T1000 (cell line): Measurements from ENCODE around the gene RPS21.

Experiments
- DNase-seq: peaks from one replicate; lab custom pipeline; 2025; ENCODE audit warnings: mixed read lengths; lab: John Stamatoyannopoulos, UW

Gene RPS21

DNA sequence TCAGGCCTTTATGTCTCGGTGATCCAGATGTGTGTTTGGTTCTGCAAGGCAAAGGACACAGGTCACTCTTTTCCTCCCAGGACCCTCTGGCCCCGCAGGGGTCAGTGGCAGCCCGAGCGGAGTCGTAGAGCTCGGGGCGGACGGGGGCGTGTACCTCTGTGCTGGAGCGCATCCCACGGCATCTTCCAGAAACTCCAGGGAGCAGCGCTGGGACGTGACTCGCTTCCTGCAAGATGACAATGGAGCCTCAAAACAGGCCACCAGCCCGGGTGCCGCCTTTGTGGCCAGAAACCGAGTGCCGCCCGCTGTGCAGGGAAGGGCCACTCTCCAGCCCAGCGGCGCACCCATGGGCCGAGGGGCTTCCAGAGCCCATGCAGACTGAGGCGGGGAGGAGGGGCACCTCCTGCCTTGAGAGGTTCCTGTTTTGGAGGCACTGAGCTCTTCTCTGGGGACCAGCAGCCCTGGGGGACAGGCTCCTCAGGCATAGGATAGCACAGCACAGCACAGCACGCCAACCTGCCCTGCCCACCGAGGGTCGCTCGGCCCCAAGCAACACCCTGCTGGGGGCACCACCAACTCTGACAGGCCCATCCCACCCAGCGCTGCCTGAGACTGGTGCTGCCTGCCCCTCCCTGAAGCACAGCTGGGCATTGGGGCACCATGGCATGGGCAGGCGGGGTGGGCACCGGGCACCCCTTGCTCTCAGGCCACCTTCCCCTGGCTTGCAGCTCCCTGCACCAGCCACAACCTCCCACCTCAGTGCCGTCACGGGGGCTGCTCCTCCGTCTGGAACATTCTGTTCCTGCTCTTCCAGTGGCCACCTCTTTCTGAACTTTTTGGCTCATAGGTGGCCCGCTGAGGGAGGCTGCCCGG, 9.7 kb downstream of the RPS21 start:
- DNase-seq, result no peak

DNA sequence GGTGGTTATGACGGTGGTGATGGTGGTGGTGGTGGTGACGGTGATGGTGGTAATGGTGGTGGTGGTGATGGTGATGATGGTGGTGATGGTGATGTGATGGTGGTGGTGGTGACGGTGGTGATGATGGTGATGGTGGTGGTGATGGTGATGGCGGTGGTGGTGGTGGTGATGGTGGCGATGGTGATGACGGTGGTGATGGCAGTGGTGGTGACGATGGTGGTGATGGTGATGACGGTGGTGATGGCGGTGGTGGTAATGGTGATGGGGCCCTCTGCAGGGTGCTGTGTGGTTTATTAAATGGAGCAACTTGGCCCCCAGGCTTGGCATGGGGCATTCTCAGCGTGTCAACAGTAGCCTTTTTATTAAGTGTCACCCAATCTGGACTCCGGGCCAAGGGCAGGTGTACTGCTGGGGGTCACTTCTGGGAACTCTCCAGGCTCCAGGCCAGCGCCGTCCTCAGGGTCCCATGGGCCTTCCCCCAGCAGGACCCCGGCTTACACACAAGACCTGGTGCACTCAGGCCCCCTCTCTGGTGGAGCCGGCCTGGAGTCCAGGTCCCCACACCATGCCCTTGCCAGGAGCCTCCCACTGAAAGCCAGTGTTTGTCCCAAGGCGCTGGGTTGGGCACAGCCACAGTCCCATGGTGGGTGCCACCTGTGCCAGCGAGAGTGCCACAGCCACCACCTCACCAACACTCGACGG, 11.4 kb downstream of the RPS21 start:
- no peak for DNase-seq

DNA sequence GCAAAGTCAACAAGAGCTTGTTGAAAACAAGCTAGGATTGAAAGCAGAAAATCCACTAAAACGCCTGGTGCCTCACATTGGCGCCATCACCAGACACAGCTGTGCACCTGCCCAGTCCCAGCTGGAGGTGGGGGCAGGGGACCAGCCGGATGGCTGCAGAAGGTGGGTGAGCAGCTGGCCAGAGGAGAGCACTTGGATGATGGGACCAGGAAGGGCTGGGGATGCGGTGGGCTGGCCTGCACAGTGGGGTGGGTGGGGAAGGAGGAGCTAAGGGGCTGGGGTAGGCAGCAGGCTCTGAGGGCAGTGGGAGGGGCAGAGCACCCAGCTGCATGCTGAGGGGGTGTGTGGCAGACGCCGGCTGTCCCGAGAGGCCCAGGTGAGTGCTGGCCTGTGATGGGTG, 13.1 kb downstream of the RPS21 start:
- no peak for DNase-seq

DNA sequence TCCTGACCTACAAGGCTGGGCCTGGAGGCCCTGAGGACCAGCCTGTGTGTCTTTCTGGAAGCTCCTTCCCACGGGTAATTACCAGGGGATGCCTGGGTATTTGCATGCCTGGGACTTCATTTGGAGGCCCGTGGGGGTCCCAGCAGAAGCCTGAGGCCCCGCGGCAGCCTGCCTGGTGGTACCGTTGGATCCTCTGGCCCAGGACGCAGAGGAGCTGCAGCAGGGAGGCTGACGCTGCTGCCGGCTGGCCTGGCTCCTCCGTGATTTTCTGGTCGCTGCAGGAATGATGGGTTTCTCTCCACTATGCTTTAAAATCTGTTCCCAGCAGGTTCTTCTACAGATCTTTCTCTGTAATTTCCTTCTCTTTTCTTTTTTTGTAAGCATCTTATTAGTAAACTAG, 13.6 kb downstream of the RPS21 start:
- no peak for DNase-seq

DNA sequence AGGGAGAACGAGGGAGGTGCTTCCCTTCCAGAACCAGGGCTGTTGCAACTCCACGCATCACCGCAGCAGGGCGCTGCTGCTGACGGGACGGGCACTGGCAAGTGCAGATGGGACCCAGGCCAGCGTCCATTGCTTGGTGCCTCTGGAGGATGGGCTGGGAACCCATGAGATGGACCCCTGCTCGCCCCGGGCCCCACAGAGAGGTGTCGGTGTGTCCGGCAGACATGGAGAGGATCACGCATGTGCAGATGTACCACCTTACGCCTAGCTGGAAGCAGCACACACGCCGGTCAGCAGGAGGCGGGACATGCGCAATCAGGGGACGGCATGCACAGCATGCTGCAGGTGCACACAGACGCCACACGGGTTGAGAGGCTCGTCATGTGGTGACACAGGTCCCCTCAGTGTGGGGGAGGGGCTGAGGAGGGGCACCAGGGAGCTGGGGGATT, 14.5 kb downstream of the RPS21 start:
- DNase-seq, result no peak

DNA sequence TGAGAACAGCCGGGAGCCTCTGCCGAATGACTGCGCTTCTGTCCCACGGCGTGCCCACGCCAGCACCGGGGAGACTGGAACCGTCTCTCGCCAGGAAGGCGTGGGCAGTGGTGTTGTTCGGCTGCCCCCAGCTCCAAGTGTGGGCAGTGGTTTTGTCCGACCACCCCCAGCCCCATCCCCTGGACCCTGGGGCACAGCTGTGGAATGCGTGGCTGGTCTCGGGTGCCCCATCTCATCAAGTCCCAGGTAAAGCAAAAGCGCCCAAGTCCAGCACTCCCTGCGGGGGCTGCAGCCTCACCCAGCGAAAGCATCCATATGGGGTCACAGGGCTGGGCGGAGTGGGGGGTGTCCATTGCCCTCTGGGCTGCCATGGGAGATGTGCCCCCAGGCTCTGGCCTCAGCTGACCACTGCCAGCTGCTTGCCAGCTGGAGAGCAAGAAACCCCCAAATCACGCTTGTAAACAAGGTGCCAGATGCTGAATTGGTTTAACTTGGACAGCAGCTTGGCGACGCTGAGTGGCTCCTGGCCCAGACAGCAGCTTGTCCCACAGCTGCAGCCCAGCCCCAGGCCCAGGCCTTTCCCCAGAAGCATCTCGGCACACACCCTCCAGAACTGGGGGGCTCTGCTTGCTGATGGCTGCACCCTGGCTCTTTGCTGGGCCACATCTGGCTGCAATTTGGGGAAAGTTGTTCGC, 15.7 kb downstream of the RPS21 start:
- DNase-seq, result no peak

DNA sequence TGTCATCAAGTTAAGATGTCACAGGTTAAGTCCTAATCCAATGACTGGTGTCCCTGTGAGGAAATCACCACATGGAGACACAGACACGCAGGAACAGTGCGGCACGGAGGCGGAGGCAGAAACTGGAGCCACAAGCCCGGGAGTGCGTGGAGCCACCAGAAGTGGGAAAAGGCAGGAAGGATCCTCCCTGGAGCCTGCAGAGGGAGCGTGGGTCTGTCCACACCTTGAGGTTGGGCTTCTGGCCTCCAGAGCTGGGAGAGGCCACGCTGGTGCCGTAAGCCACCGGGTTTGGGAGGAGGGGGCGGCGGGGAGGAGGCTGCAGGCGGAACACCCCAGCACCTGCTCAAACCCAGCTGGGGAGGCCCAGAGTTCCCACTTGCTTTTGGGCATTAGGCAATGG, 16.4 kb downstream of the RPS21 start:
- no peak for DNase-seq

DNA sequence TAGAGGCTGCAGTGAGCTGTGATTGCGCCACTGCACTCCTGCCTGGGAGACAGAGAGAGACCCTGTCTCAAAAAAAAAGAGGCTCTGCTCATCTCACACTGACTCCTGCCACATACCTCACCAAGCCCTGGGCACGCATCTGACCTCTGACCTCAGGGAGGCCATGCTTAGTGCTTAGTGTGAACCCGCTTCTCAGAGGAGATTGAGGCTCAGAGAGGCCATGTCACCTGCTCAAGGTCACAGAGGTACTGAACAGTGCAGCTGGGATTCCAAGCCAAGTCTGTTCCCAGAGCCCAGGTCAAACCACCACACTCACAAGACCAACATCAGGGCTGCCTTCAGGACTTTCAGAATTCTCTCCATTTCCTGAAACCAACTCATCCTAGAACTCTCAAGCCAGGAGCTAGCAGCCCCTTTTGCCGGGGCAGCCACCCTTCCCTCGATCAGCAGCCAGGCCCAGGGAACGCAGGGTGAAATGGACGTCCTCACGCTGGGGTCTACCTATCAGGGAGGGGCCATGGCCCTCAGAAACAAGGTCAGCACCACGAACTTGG, 17.3 kb downstream of the RPS21 start:
- no peak for DNase-seq

DNA sequence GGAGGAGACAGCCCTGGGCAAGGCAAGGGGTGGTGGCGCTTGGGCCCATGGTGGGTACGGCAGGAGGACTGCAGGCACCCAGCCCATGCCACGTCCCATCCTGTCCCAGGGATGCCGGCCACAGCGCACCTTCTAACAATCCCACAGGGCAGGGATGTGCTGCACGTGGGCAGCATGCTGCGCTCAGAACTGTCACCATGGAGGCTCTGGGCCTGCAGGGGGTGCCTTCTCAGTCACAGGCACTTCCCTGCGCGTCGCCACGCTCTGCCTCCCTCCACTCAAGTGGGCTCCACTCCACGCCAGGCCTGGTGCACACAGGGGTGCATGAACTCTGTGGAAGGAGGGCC, 17.8 kb downstream of the RPS21 start:
- DNase-seq, result no peak

DNA sequence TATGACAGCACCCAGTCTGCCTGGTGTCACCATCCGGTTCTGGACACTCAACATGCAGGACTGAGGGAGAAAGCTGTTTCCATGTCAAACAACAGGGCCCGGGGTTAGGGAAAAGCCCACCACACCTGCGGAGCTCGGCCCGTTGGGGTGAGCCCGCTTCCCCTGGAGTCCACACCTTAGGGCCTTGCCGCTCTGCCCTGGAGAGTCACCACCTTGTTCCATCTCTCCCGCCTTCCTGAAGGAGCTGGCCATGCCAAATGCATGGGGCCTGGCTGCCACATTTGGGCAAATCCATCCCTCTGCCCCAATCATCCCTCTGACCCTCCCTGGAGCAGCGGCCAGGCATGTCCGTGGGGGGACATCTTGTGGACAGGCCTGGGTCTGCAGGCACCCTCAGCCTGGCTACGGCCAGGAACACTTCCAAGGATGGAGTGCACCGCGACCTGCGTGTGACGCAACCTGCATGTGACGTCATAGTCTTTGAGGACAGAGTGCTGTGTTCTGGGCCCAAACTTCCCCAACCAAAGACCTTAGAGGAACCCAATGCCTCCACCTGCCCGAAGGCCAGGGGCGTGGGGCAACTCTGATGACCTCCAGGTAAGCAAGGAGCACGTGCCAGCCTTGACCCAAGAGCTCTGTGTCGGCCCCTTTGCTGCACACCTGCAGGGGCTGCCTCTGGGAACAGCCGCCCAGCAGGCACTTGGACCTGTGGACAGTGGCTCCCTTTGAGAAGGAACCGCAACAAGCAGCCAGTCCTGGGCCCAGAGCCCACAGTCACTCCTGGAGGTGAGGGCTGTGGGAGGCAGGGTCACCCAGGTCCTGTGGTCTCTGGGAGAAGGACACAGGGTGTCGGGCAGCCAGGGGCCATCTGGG, 18.4 kb downstream of the RPS21 start:
- DNase-seq, result no peak

DNA sequence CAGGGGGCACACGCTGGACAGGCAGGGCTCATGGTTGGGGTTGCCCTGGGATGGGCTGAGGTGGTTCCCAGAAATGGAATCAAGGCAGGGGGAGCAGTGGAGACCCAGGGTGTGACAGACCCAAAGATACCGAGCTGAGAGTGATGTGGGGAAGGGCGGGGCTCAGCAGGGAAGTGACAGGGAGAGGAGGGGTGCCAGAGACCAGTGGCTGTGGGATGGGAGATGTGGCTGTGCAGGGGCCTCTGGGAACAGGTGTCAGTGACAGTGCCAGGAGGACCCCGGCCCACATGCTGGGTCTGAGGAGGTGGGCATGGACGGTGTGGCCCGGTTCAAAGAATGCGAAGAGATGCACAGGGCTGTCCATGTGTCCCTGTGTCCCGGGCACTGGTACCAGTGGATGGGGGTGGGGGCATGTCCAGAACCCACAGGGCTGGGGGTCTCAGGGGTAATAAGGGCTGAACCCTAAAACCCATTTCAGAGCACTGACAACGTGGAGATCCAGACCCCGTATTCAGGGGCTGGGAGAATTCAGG, 19.1 kb downstream of the RPS21 start:
- DNase-seq, result no peak

DNA sequence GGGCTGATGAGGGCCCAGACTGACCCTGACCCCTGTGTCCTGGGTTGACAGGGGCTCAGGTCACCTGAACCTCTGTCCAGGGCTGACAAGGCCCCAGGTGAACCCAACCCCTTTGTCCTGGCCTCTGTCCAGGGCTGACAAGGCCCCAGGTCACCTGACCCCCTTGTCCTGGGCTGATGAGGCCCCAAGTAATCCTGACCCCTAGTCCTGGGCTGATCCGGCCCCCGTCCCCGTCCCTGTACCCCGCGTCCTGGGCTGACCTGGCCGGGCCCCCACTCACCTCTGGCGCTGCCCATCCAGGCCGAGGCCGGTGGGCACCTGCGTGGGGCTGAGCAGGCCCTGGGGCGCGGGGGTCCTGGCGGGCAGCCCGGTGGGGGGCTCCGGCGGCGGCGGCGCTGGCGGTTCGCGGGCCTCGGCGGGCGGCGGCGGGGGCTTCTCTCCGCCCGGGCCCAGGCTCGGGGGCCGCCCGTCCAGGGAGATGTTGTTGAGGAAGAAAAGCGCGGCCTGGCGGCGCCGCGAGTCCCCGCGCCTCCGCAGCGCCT, 19.8 kb downstream of the RPS21 start:
- no peak for DNase-seq

DNA sequence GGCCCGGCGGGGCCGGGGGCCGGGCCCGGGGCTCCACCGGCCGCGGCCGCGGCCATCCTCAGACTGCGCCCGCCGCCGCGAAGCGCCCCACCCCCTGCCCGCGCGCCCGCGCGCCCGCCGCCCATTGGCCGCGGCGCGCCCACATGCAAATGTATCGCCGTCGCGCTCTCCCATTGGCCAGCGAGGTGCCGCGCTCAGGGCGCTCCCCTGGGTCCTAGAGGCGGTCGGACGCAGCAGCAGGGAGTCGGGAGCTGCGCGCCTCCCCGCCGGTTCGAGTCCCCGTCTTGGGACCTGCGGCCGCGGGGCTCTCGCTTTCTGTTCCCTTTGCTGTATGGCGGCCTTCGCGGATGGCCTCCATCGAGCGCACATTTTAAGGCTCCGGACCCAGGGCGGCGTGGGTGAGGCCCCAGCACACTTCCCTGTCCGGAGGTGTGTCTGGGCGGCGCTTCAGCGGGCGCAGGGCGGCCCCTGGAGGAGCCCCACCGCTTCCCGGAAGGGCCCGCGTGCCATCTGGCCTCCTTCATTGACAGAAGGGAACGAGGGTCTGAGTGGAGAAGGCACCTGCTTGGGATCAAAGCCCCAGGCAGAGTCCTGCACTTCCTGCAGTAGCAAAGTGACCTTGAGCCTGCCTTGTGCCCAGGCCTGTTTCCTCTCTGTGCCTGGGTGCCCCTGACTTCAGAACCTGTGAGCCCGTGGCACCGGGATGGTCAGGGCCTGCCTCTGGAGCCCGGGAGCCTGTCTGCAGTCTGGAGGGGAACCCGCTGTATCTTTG, 20.5 kb downstream of the RPS21 start, which contains the start of gene CABLES2:
Gene CABLES2 (minus strand): TSS at position 65 of the 772 bp plus-strand sequence. CDS start 9 bp downstream, at position 56.
- peak; percentile 83 for DNase-seq

DNA sequence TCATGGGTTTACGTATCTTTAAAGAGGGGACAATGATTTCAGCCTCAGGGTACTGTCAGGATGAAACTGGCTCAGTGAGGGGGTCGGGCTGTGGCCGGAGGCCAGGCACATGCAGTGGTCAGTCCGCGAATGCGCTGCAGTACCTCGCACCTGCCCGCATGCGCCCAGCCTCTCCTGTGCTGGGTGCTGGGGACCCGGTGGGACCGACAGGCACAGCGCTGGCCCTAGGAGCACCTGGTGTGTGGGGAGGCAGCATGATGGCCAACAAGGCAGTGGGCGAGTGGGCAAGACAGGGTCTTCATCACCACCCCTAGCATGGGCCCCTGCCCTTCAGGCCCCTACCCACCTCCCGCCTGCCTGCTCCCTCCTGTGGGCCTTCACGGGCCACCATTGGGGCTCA, 21.2 kb downstream of the RPS21 start:
- DNase-seq, result no peak

DNA sequence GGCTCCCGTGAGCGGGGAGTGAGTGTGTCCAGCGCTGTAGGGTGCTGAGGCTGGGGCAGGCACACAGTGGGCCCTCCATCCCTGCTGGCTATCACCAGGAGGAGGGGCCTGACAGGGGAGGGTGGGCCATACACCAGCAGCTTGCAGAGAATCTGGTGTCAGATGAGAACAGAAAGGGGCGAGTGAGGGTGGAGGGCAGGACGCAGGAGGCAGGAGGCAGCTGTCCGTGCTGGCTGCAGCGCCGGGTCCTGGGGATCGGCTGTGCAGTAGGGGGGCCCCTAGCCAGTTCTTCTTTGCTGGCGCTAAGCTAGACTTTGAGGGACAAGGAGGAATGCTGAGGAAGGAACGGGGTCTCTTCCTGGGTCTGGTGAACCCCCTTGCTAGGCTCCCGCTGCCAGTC, 21.7 kb downstream of the RPS21 start:
- no peak for DNase-seq

DNA sequence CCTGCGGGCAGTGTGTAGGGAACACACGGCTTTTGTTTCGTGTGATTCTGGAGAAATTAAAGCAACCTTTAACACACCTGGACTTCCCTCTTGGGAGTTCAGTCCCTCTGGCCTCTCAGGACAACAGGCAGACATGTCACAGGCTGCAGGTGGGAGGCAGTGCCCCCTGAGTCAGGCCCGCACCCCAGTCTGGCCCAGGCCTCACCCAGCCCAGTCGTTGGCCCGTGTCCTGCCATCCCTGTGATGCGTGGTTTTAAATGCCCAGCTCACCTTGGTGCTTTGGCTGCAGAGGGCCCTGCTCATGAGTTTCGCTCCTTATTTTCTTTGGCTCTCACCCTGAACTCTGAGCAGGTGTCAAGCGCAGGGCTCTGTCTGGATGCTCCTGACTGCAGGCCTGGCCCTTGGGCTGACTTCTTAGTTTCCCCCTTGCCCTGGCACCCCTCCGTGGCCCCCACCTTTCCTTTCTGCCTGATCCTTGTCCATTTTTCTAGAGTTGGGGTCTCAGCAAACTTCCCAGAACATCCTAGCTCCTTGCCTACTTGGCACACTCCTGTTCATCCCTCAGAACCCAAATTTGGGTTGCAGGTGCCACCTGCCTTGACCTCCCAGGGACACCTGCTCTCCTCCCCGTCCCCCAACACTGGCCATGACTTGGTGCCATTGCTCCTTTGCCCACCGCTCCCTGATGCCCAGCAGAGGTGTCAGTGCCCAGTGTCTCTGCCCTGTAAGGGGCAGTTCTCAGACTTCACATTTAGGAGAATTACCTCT, 22.4 kb downstream of the RPS21 start:
- DNase-seq, result no peak

DNA sequence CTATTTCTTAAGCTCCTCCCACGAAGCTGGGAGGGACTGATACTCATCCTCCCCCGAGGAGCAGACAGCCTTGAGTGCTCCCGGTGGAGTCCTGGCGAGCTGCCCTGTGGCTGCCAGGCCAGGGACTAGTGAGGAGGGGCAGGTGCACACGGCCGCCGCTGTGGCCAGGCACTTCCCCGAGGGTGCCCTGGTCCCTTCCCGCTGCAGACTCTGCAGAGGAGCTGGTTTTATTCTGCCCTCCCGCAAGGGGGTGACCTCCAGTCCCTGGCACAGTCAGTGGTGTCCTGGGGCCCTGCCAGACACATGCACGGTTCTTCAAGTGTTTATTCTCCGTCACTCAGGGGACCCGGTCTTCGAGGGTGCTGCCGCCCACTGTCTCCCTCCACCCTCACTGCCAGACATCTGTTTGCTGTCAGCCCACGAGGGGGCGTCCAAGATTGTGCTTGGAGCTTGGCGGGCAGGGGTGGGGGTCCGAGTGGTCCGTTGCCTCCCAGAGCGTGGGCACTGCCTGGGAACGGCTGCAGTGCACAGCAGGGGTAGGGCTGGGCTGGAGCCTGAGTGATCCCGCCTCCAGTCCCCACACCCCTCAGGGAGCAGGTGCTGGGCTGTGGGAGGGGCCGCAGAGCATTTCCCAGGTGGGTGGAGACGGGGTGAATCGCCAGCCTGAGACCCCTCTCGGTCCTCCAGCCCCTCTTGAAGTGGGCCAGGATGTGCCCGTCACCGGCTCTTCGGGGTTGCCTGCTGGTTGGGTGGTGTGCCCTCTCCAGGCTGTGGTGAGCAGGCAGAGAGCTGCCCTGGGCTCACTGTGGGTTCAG, 23.2 kb downstream of the RPS21 start:
- no peak for DNase-seq

DNA sequence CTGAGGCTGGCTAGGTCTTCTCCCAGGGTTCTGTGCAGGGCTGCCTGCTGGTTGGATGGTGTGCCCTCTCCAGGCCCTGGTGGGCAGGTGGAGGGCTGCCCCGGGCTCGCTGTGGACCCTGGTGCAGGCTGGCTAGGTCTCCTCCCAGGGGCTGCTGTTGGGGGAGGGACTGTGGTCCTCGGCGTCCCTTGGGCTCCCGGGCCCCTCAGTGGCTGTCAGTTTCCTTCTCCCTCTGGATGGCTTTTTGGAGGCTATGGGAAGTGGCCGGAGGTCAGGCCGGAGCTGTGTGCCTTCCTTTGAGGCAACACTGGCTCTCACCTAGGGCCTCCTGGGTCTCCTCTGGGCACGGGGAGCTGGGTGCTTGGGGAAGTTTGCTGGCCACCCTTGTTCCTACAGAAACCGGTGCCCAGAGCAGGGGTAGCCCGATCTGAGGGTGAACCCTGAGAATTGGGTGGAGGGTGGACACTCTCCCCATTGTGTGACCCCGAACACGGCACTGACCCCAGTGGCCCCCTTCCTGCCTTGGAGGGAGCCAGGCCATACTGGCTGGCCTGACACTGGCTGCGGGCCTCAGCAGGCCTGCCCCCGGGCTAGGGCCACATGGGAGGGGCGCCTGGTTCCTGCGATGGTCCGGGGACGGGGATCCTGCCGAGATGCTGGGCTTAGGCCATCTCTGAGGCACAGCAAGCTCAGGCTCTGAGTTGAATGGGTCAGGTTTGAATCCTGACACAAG, 24.0 kb downstream of the RPS21 start:
- no peak for DNase-seq
